ENCODE data around the gene ACTA1. TPM values are rescaled to one million over a fixed set of nuclear protein-coding genes. Genes with fewer than 3 reads are reported as not detected.

Gene ACTA1
- total and polyA plus RNA-seq, 7 experiments from 2014 or later: not detected

DNA sequence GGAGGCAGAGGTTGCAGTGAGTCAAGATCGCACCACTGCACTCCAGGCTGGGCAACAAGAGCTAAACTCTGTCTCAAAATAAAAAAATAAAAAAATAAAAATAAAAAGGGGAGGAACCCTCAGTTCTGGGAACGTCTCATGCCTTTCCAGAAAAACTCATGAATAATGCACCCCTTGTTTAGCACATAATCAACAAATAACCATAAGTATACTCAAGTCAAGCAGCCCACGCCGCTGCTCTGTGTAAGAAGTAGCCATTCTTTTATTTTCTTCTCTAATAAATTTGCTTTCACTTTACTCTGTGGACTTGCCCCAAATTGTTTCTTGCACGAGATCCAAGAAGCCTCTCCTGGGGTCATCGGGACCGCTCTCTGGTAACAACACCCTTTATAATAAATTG, 14.5 kb upstream of the ACTA1 start:
- no peaks in the 10 kb centered on the region for H3K9me3 Mint-ChIP-seq
- no peaks in the 10 kb centered on the region for H3K27me3 Mint-ChIP-seq
- POLR2A ChIA-PET: interaction anchor here (0.6 kb wide), 1 partner anchor 10 kb away, joined by 5 read pairs; no protein-coding TSS in a partner anchor
- no peaks in the 10 kb centered on the region for H3K27me3 ChIP-seq (ENCODE audit: control insufficient read depth in 2 of 2, insufficient read depth in 2 of 2, low read length in 2 of 2)
- no peaks in the 10 kb centered on the region for H3K9me3 ChIP-seq (ENCODE audit: control insufficient read depth in 2 of 3, low read length in 3 of 3)
- peaks cover 0 to 56% (median 5%) of the 10 kb centered on the region in 3 experiments for H3K36me3 ChIP-seq (ENCODE audit: control insufficient read depth in 2 of 3, insufficient read depth in 3 of 3, low read length in 3 of 3)
- no peaks in the 10 kb centered on the region for H3K4me1 ChIP-seq (ENCODE audit: control insufficient read depth in 2 of 2, insufficient read depth in 2 of 2, low read length in 2 of 2)
- CTCF ChIA-PET: no interaction called here
- H3K36me3 Mint-ChIP-seq: peaks cover 0 to 50% (median 21%) of the 10 kb centered on the region in 5 donors
- no peak overlapping the region for H3K4me3 Mint-ChIP-seq
- no peak for ATAC-seq
- no peak overlapping the region for H3K4me3 ChIP-seq (ENCODE audit: low read length)
- no peak overlapping the region for H3K27ac ChIP-seq (ENCODE audit: low read depth, low read length)
- intact Hi-C loops (cut with micrococcal nuclease): no loop called here
- DNase-seq: no peak
- no peaks in the 10 kb centered on the region for H3K4me1 Mint-ChIP-seq
- no peak overlapping the region for H3K27ac Mint-ChIP-seq

DNA sequence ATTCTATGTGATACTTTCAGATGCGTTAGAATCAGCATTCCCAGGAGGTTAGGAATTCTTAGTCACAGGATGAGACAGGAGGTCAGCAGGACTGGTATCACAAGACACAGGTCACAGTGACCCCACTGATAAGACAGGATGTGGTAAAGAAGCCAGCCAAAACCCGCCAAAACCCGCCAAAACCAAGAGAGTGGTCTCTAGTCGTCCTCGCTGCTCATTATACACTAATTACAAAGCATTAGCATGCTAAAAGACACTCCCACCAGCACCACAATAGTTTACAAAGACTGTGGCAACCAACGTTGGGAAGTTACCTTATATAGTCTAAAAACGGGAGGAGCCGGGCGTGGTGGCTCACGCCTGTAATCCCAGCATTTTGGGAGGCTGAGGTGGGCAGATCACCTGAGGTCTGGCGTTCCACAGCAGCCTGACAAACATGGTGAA, 13.9 kb upstream of the ACTA1 start:
- Histone ChIP-seq H3K9me3 (ENCODE audit: control insufficient read depth in 2 of 3, low read length in 3 of 3) (no peaks in the 10 kb centered on the region), H3K27ac (ENCODE audit: low read depth, low read length) (no peak overlapping the region), H3K4me3 (ENCODE audit: low read length) (no peak overlapping the region), H3K27me3 (ENCODE audit: control insufficient read depth in 2 of 2, insufficient read depth in 2 of 2, low read length in 2 of 2) (no peaks in the 10 kb centered on the region), H3K36me3 (ENCODE audit: control insufficient read depth in 2 of 3, insufficient read depth in 3 of 3, low read length in 3 of 3) (peaks cover 0 to 59% (median 5%) of the 10 kb centered on the region in 3 experiments), H3K4me1 (ENCODE audit: control insufficient read depth in 2 of 2, insufficient read depth in 2 of 2, low read length in 2 of 2) (no peaks in the 10 kb centered on the region)
- Mint-ChIP-seq H3K36me3 (peaks cover 0 to 46% (median 21%) of the 10 kb centered on the region in 5 donors), H3K4me3 (no peak overlapping the region), H3K4me1 (no peaks in the 10 kb centered on the region), H3K9me3 (no peaks in the 10 kb centered on the region), H3K27me3 (no peaks in the 10 kb centered on the region), H3K27ac (no peak overlapping the region)
- ATAC-seq (no peak), DNase-seq (no peak)
- CTCF ChIA-PET: no interaction called here
- POLR2A ChIA-PET: no interaction called here
- intact Hi-C loops (cut with micrococcal nuclease): no loop called here

DNA sequence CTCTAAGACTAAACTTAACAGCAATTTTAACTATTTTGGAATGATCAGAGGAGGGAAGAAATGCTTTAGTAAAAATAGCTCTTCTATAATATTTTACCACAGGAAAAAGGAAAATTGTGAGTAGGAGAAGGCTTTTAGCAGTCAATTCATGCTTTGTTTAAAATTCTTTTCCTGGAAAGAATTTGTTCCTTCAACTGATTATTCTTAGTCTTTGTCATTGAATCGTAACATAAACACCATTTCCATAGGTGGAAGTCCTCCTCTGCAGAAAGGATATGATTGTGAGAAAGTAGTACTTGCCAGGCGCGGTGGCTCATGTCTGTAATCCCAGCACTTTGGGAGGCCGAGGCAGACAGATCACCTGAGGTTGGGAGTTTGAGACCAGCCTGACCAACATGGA, 11.9 kb upstream of the ACTA1 start:
- no peaks in the 10 kb centered on the region for H3K9me3 ChIP-seq (ENCODE audit: control insufficient read depth in 2 of 3, low read length in 3 of 3)
- peaks cover 0 to 60% (median 8%) of the 10 kb centered on the region in 3 experiments for H3K36me3 ChIP-seq (ENCODE audit: control insufficient read depth in 2 of 3, insufficient read depth in 3 of 3, low read length in 3 of 3)
- H3K4me3 Mint-ChIP-seq: no peak overlapping the region
- peaks cover 0 to 12% (median 0%) of the 10 kb centered on the region in 7 donors for H3K4me1 Mint-ChIP-seq
- H3K27me3 ChIP-seq (ENCODE audit: control insufficient read depth in 2 of 2, insufficient read depth in 2 of 2, low read length in 2 of 2): no peaks in the 10 kb centered on the region
- CTCF ChIA-PET: no interaction called here
- no peak overlapping the region for H3K4me3 ChIP-seq (ENCODE audit: low read length)
- POLR2A ChIA-PET: no interaction called here
- no peak for DNase-seq
- H3K27ac Mint-ChIP-seq: no peak overlapping the region
- H3K27me3 Mint-ChIP-seq: no peaks in the 10 kb centered on the region
- H3K27ac ChIP-seq (ENCODE audit: low read depth, low read length): no peak overlapping the region
- peaks cover 0 to 43% (median 32%) of the 10 kb centered on the region in 5 donors for H3K36me3 Mint-ChIP-seq
- H3K4me1 ChIP-seq (ENCODE audit: control insufficient read depth in 2 of 2, insufficient read depth in 2 of 2, low read length in 2 of 2): no peaks in the 10 kb centered on the region
- intact Hi-C loops (cut with micrococcal nuclease): no loop called here
- no peak for ATAC-seq
- H3K9me3 Mint-ChIP-seq: no peaks in the 10 kb centered on the region

DNA sequence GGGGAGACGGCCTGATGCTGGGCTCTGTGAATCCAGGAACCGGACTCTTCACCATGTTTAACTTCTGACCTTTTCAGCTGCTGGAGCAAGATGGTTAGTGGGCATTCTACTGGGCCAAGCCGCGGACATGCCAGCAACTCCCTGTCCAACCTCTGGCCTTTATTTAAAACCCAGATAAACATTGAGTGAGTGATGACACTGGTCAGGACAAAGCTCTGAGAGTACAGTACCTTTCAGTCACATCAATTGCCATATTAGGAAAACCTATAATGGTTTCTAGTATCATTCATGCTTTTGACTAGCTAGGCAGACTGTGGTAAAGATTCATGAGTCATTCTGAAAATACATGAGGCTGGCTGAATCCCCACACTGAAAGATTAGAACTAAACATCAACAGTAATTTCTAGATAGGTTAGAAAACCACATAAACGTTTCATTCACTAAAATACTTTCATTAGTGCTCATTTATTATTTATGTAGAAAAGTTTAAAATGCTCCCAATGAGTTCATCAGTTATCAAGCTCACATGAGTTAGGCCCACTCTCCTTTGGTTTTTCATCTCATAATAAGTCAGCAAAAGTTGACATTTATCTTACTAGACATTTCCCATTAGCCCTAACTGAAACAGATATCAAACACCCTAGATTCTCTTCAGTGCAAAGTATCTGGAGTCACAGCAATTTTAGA, 7.1 kb upstream of the ACTA1 start:
- peaks cover 0 to 41% (median 23%) of the 10 kb centered on the region in 5 donors for H3K36me3 Mint-ChIP-seq
- no peaks in the 10 kb centered on the region for H3K4me1 ChIP-seq (ENCODE audit: control insufficient read depth in 2 of 2, insufficient read depth in 2 of 2, low read length in 2 of 2)
- H3K36me3 ChIP-seq (ENCODE audit: control insufficient read depth in 2 of 3, insufficient read depth in 3 of 3, low read length in 3 of 3): peaks cover 0 to 35% (median 8%) of the 10 kb centered on the region in 3 experiments
- H3K27me3 Mint-ChIP-seq: peaks cover 0 to 26% (median 0%) of the 10 kb centered on the region in 5 donors
- H3K27ac Mint-ChIP-seq: peak overlapping the region in 5 of 9 donors; percentile 8 to 71 (median 58)
- H3K4me3 Mint-ChIP-seq: peak overlapping the region in 1 of 10 donors; percentile 48
- ChIA-PET POLR2A (interaction anchor here (0.8 kb wide), 1 partner anchor 95 kb away, joined by 3 read pairs; no protein-coding TSS in a partner anchor), CTCF (interaction anchor here (0.7 kb wide), 1 partner anchor 775 kb away, joined by 3 read pairs; no protein-coding TSS in a partner anchor)
- peaks cover 0 to 22% (median 0%) of the 10 kb centered on the region in 7 donors for H3K4me1 Mint-ChIP-seq
- H3K9me3 Mint-ChIP-seq: no peaks in the 10 kb centered on the region
- intact Hi-C loops (cut with micrococcal nuclease): loop anchor here in 1 of 2 donors (1.0 to 5.0 kb wide), 3 partner anchors 99 to 188 kb away; partner anchors contain the start of genes CCSAP and RAB4A
- no peaks in the 10 kb centered on the region for H3K9me3 ChIP-seq (ENCODE audit: control insufficient read depth in 2 of 3, low read length in 3 of 3)
- no peak overlapping the region for H3K27ac ChIP-seq (ENCODE audit: low read depth, low read length)
- H3K27me3 ChIP-seq (ENCODE audit: control insufficient read depth in 2 of 2, insufficient read depth in 2 of 2, low read length in 2 of 2): no peaks in the 10 kb centered on the region
- DNase-seq (no peak), ATAC-seq (no peak)
- H3K4me3 ChIP-seq (ENCODE audit: low read length): no peak overlapping the region

DNA sequence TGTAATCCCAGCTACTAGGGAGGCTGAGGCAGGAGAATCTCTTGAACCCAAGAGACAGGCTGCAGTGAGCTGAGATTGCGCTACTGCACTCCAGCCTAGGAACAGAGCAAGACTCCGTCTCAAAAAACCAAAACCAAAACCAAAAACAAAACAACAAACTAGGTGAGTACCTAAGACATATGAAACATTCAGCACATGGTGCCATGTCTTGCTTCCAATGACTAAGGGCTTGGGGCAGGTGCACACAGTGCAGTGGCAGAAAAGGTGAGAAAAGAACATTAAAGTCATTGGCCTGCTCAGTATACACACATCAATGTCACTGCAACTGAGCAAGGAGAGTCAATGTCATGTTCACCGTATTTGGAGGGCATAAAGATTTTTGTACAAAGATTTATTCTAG, 4.1 kb upstream of the ACTA1 start:
- no peaks in the 10 kb centered on the region for H3K9me3 Mint-ChIP-seq
- Histone ChIP-seq H3K27me3 (ENCODE audit: control insufficient read depth in 2 of 2, insufficient read depth in 2 of 2, low read length in 2 of 2) (peaks cover 0 to 5% of the 10 kb centered on the region in 2 donors), H3K27ac (ENCODE audit: low read depth, low read length) (no peak overlapping the region), H3K4me3 (ENCODE audit: low read length) (no peak overlapping the region), H3K36me3 (ENCODE audit: control insufficient read depth in 2 of 3, insufficient read depth in 3 of 3, low read length in 3 of 3) (peaks cover 0 to 15% (median 8%) of the 10 kb centered on the region in 3 experiments), H3K4me1 (ENCODE audit: control insufficient read depth in 2 of 2, insufficient read depth in 2 of 2, low read length in 2 of 2) (no peaks in the 10 kb centered on the region), H3K9me3 (ENCODE audit: control insufficient read depth in 2 of 3, low read length in 3 of 3) (no peaks in the 10 kb centered on the region)
- intact Hi-C loops (cut with micrococcal nuclease): no loop called here
- H3K4me1 Mint-ChIP-seq: peaks cover 5 to 22% (median 6%) of the 10 kb centered on the region in 7 donors
- H3K27ac Mint-ChIP-seq: peak overlapping the region in 1 of 9 donors; percentile 11
- H3K4me3 Mint-ChIP-seq: no peak overlapping the region
- peaks cover 12 to 52% (median 19%) of the 10 kb centered on the region in 5 donors for H3K27me3 Mint-ChIP-seq
- DNase-seq: no peak
- H3K36me3 Mint-ChIP-seq: peaks cover 0 to 24% (median 15%) of the 10 kb centered on the region in 5 donors
- no peak for ATAC-seq
- CTCF ChIA-PET: no interaction called here
- POLR2A ChIA-PET: no interaction called here

DNA sequence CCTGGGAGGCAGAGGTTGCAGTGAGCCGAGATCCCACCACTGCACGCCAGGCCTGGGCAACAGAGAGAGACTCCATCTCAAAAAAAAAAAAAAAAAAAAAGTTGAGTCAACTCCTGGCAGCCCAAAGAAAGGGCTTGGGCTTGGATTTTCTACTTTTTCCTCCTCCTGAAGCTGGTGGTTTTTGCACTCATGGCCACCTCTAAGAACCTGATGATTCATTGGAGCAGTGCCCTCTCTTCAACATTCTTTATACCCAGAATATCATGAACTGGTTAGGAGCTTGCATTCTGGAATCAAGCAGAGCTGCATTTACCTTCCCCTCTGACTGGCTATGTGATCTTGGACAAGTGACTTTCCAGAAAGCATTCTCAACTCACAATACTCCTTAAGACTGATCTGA, 3.5 kb upstream of the ACTA1 start:
- Histone ChIP-seq H3K36me3 (ENCODE audit: control insufficient read depth in 2 of 3, insufficient read depth in 3 of 3, low read length in 3 of 3) (peaks cover 0 to 12% (median 8%) of the 10 kb centered on the region in 3 experiments), H3K9me3 (ENCODE audit: control insufficient read depth in 2 of 3, low read length in 3 of 3) (no peaks in the 10 kb centered on the region), H3K27ac (ENCODE audit: low read depth, low read length) (no peak overlapping the region), H3K27me3 (ENCODE audit: control insufficient read depth in 2 of 2, insufficient read depth in 2 of 2, low read length in 2 of 2) (peaks cover 0 to 10% of the 10 kb centered on the region in 2 donors), H3K4me1 (ENCODE audit: control insufficient read depth in 2 of 2, insufficient read depth in 2 of 2, low read length in 2 of 2) (peaks cover 0 to 3% of the 10 kb centered on the region in 2 donors), H3K4me3 (ENCODE audit: low read length) (no peak overlapping the region)
- H3K4me3 Mint-ChIP-seq: no peak overlapping the region
- no peaks in the 10 kb centered on the region for H3K9me3 Mint-ChIP-seq
- ATAC-seq: no peak
- no peak overlapping the region for H3K27ac Mint-ChIP-seq
- intact Hi-C loops (cut with micrococcal nuclease): no loop called here
- peaks cover 0 to 24% (median 15%) of the 10 kb centered on the region in 5 donors for H3K36me3 Mint-ChIP-seq
- ChIA-PET POLR2A (no interaction called here), CTCF (no interaction called here)
- no peak for DNase-seq
- peaks cover 6 to 22% (median 8%) of the 10 kb centered on the region in 7 donors for H3K4me1 Mint-ChIP-seq
- peaks cover 15 to 58% (median 19%) of the 10 kb centered on the region in 5 donors for H3K27me3 Mint-ChIP-seq

Measured in naive thymus-derived CD4-positive, alpha-beta T cell (primary cell).